Measurements from ENCODE around the gene KANSL2.
"Not testable (repeated sequence)": the region's sequence is repeated elsewhere in the genome, so short reads cannot be mapped to it uniquely, and the experiment has no call there.

KANSL2 gene

DNA sequence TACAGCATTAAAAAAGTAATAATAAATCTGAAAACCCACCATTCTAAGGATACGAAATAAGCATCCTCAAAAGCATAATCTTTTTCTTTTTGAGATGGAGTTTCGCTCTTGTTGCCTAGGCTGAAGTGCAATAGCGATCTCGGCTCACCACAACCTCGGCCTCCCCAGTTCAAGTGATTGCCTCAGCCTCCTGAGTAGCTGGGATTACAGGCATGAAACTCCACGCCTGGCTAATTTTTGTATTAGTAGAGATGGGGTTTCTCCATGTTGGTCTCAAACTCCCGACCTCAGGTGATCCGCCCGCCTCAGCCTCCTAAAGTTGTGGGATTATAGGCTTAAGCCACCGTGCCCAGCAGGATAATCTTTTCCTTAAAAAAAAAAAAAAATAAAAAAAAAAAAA lies 30.2 kb upstream of the KANSL2 start:
- in situ Hi-C loops (cut with MboI; ENCODE audit: low sequenced_read_pairs, unreplicated experiment) = no loop called here
- no peak for TF ChIP-seq CTCF (IDR thresholded peaks at IDR 0.05; ENCODE audit: borderline replicate concordance, control extremely low read depth, extremely low read depth, insufficient read depth, missing control alignments)
- no peak for DNase-seq (ENCODE audit: low spot score)

DNA sequence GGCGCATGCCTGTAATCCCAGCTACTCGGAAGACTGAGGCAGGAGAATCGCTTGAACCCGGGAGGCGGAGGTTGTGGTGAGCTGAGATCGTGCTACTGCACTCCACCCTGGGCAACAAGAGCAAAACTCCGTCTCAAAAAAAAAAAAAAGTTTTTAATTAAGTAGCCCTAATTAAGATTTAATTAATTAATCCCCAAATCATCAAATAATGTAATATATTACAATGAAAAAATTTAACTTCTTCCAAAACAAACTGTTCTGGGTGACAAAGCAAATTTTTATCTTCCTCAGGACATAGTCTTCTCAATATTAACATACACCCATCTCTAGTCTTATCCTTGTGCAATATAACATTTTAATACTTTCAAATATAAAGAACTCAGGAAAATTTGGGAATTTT lies 16.8 kb upstream of the KANSL2 start:
- in situ Hi-C loops (cut with MboI; ENCODE audit: low sequenced_read_pairs, unreplicated experiment); DNase-seq (ENCODE audit: low spot score): not testable (repeated sequence)

- in situ Hi-C loops (cut with MboI; ENCODE audit: low sequenced_read_pairs, unreplicated experiment) = no loop called here
- no peak for DNase-seq (ENCODE audit: low spot score)
- no peak for TF ChIP-seq CTCF (IDR thresholded peaks at IDR 0.05; ENCODE audit: borderline replicate concordance, control extremely low read depth, extremely low read depth, insufficient read depth, missing control alignments)
These were observed 14.6 kb upstream of the KANSL2 start for GRCh38 chr12:48696626-48697025.

- no peak for DNase-seq (ENCODE audit: low spot score)
- no peak for TF ChIP-seq CTCF (IDR thresholded peaks at IDR 0.05; ENCODE audit: borderline replicate concordance, control extremely low read depth, extremely low read depth, insufficient read depth, missing control alignments)
- in situ Hi-C loops (cut with MboI; ENCODE audit: low sequenced_read_pairs, unreplicated experiment) = no loop called here
These were observed 13.8 kb upstream of the KANSL2 start for GRCh38 chr12:48695859-48696258.

GRCh38 chr12:48694038-48694437 lies 12.0 kb upstream of the KANSL2 start:
- no peak for TF ChIP-seq CTCF (IDR thresholded peaks at IDR 0.05; ENCODE audit: borderline replicate concordance, control extremely low read depth, extremely low read depth, insufficient read depth, missing control alignments)
- in situ Hi-C loops (cut with MboI; ENCODE audit: low sequenced_read_pairs, unreplicated experiment) = no loop called here
- DNase-seq (ENCODE audit: low spot score) = no peak

DNA sequence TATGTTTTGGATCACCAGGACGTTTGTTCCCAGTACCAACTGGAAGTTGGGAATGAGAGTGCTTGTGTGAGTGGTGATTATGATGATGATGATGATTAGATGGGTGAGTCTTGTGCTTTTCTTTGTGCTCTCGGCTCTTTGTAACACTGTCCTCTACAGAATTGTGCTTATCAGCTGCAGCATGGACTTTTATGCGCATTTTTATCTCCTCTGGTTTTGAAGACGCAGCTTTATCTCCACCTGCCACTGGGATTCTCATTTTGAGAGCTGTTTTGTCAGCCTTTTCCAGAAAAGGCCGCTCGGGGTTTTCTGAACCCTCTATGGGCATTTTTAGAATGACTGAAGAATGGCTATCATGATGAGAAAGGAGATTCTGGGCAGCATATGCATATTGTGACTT lies 11.5 kb upstream of the KANSL2 start:
- TF ChIP-seq CTCF (IDR thresholded peaks at IDR 0.05; ENCODE audit: borderline replicate concordance, control extremely low read depth, extremely low read depth, insufficient read depth, missing control alignments) = no peak
- DNase-seq (ENCODE audit: low spot score) = no peak

DNA sequence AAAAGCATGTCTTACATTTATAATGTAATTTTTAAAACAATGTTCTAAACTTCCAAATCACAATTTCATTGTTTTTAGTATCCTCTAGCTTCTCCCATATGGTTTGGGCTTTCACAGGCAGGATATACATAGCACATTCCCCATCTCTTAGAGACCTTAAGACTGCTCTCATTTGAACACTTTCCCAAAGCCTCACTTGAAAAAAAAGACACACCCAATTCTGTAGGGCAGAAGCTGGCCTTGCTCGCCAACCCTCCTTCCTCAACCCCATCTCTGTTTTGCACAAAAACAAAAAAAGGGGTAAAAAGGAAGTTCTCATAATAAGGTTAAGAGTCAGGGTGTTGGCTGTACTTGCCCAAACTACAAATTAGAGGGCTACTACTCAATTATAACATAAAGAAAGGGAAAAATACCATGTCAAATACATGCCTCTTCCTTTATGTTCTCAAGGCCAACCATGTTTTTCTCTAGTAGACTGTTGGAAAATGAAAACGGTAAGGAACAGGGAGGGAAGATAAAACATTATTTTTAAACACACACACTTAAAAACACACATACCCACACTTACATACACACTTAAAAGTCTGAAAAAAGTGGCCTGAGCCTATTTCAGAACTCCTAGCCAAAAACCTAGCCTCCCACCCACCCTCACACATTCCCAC lies 9.9 kb upstream of the KANSL2 start:
- in situ Hi-C loops (cut with MboI; ENCODE audit: low sequenced_read_pairs, unreplicated experiment) = no loop called here
- no peak for TF ChIP-seq CTCF (IDR thresholded peaks at IDR 0.05; ENCODE audit: borderline replicate concordance, control extremely low read depth, extremely low read depth, insufficient read depth, missing control alignments)
- no peak for DNase-seq (ENCODE audit: low spot score)

More for the DNA sequence above, 11.5 kb upstream of the KANSL2 start:
- in situ Hi-C loops (cut with MboI; ENCODE audit: low sequenced_read_pairs, unreplicated experiment) = no loop called here

Data from GM13976 (cell line).